ENCODE measurements around the gene CREB3L4. TPM values are rescaled to one million over a fixed set of nuclear protein-coding genes. Genes with fewer than 3 reads are reported as not detected.
A peak's percentile ranks its signal among the peaks of the same experiment; 100 is the strongest.

Gene CREB3L4
- total RNA-seq, 2 experiments from 2014 or later, result 17.0 to 28.2 TPM

DNA sequence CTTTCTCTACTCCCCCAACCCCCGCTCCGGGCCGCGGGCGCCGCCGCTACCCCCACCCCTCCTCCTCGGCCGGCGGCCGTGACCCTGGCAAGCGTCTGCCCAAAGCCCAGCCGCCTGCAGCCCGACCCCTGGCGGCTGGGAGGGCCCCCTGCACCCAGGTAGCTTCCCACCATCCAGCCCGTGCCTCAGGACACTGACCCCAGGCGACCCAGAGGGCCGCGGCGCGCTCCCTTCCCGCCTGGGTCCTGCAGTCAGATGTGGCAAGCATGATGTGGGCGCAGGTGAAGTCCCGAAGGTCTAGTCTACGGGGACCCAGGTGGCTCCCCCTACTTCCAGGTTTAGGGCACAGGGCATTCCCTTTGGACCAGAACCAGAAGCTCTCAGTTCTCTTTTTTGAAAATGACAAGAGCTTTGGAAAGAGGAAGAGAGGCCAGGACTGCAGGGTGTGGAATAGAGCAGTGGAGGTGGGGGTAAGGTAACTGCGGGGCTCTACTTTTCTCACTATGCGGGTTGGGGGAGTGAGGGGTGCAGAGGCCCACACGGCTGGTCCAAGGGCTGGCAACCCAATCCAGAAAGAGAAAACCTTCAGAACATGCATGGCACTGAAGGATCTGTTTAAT, 21.0 kb upstream of the CREB3L4 start, which contains the start of gene DENND4B:
DENND4B (minus strand) TSS at position 97 of the 620 bp plus-strand sequence. CDS start 2,344 bp downstream, outside the sequence.
- DNase-seq (ENCODE audit: low spot score), result peak; percentile 90
- Histone ChIP-seq H3K27ac (ENCODE audit: low read depth, low read length, poor library complexity, severe bottlenecking) (peak within 1 kb of the TSS; percentile 92), H4K20me1 (ENCODE audit: insufficient read depth, low read length) (no peaks in the 10 kb centered on the region), H3K9me3 (ENCODE audit: low read length) (no peaks in the 10 kb centered on the region), H3K4me2 (ENCODE audit: low read length) (peak within 1 kb of the TSS; percentile 96), H3K79me2 (ENCODE audit: insufficient read depth, low read depth, low read length) (peaks cover 20% of the 10 kb centered on the region), H3K4me1 (ENCODE audit: insufficient read depth, low read length, poor library complexity, severe bottlenecking) (peaks cover 35% of the 10 kb centered on the region), H3K4me3 (ENCODE audit: low read depth, low read length, poor library complexity, severe bottlenecking) (peak within 1 kb of the TSS; percentile 86), H3K36me3 (ENCODE audit: insufficient read depth, low read length) (peaks cover 74% of the 10 kb centered on the region), H3K9me2 (ENCODE audit: insufficient read depth, low read length) (no peaks in the 10 kb centered on the region), H2AFZ (ENCODE audit: low read length) (peak within 1 kb of the TSS; percentile 27; the same call in 1 of the 2 replicates)
- BruUV-seq (replicated peaks), result TSS peak; percentile 76
- intact Hi-C loops (cut with micrococcal nuclease; ENCODE audit: unreplicated experiment), result loop anchor here (1.0 to 2.0 kb wide), 4 partner anchors 12 to 149 kb away; partner anchors contain the start of genes CRTC2 and RAB13
- ChIA-PET POLR2A (interaction anchor here (0.8 to 4.2 kb wide), 6 partner anchors 10 to 43 kb away, joined by 3 to 32 read pairs (median 8); partner anchors contain the start of genes CREB3L4 and GATAD2B), CTCF (ENCODE audit: unreplicated experiment) (interaction anchor here (1.3 kb wide), 1 partner anchor 20 kb away, joined by 6 read pairs; the partner anchor contains the start of gene CREB3L4)
- TF ChIP-seq, protein P1, sequence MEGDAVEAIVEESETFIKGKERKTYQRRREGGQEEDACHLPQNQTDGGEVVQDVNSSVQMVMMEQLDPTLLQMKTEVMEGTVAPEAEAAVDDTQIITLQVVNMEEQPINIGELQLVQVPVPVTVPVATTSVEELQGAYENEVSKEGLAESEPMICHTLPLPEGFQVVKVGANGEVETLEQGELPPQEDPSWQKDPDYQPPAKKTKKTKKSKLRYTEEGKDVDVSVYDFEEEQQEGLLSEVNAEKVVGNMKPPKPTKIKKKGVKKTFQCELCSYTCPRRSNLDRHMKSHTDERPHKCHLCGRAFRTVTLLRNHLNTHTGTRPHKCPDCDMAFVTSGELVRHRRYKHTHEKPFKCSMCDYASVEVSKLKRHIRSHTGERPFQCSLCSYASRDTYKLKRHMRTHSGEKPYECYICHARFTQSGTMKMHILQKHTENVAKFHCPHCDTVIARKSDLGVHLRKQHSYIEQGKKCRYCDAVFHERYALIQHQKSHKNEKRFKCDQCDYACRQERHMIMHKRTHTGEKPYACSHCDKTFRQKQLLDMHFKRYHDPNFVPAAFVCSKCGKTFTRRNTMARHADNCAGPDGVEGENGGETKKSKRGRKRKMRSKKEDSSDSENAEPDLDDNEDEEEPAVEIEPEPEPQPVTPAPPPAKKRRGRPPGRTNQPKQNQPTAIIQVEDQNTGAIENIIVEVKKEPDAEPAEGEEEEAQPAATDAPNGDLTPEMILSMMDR (conservative IDR thresholded peaks at IDR 0.05; ENCODE audit: low read length), result peak; percentile 87
- no peak for TF ChIP-seq EZH2phosphoT487 (IDR thresholded peaks at IDR 0.05; ENCODE audit: borderline replicate concordance, low read depth, low read length)

DNA sequence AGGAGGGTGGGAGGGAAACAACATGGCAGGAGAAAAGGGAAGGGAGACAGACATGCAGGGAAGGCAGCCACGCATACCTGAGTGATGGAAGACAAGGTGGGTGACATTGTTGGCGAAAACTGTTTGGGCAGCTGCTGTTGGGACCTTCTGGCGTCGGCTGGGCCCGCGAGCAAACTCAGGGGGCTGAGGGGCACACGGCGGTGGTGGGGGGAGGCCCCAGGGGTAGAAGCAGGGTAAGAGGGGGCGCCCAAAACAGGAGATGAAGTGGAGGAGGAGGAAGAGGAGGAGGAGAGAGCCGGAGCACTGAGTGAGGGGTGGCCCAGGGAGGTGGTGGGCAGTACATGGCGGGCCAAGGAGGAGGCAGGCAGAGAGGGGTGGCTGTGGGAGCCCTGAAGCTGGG, 16.5 kb upstream of the CREB3L4 start:
- TF ChIP-seq EZH2phosphoT487 (IDR thresholded peaks at IDR 0.05; ENCODE audit: borderline replicate concordance, low read depth, low read length), result no peak
- TF ChIP-seq, protein P1 (conservative IDR thresholded peaks at IDR 0.05; ENCODE audit: low read length), result no peak
- Histone ChIP-seq H3K4me2 (ENCODE audit: low read length) (no peak overlapping the region), H3K36me3 (ENCODE audit: insufficient read depth, low read length) (peaks cover 80% of the 10 kb centered on the region), H3K9me3 (ENCODE audit: low read length) (no peaks in the 10 kb centered on the region), H4K20me1 (ENCODE audit: insufficient read depth, low read length) (peaks cover 13% of the 10 kb centered on the region), H3K27ac (ENCODE audit: low read depth, low read length, poor library complexity, severe bottlenecking) (no peak overlapping the region), H3K4me1 (ENCODE audit: insufficient read depth, low read length, poor library complexity, severe bottlenecking) (peaks cover 28% of the 10 kb centered on the region), H3K79me2 (ENCODE audit: insufficient read depth, low read depth, low read length) (peaks cover 24% of the 10 kb centered on the region), H3K9me2 (ENCODE audit: insufficient read depth, low read length) (no peaks in the 10 kb centered on the region), H3K4me3 (ENCODE audit: low read depth, low read length, poor library complexity, severe bottlenecking) (no peak overlapping the region), H2AFZ (ENCODE audit: low read length) (no peak overlapping the region)
- DNase-seq (ENCODE audit: low spot score), result no peak
- ChIA-PET POLR2A (no interaction called here), CTCF (ENCODE audit: unreplicated experiment) (no interaction called here)
- no TSS peak for BruUV-seq (replicated peaks)
- intact Hi-C loops (cut with micrococcal nuclease; ENCODE audit: unreplicated experiment), result no loop called here

DNA sequence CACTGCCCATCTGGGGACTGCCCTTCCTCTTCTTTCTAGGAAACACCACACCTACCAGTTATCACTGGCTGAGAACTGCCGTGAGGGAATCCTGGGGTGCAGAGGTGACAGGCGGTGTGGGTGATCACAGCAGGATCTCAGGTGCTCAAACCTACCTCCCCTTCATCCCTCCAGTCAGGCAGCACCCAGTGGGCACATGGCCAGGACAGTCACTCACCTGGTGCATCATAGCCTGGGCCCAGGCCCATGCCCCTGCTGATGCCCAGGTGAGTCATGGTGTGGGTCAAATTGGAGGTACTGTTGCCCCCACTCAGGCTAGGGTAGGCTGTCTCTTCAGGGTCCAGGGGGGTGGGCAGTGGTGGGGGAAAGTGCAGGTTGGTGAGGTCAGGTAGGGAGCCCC, 15.9 kb upstream of the CREB3L4 start:
- peaks cover 32% of the 10 kb centered on the region for H3K4me1 ChIP-seq (ENCODE audit: insufficient read depth, low read length, poor library complexity, severe bottlenecking)
- no peak overlapping the region for H3K4me2 ChIP-seq (ENCODE audit: low read length)
- no peak overlapping the region for H2AFZ ChIP-seq (ENCODE audit: low read length)
- no TSS peak for BruUV-seq (replicated peaks)
- no peaks in the 10 kb centered on the region for H3K9me2 ChIP-seq (ENCODE audit: insufficient read depth, low read length)
- peaks cover 18% of the 10 kb centered on the region for H4K20me1 ChIP-seq (ENCODE audit: insufficient read depth, low read length)
- ChIA-PET CTCF (ENCODE audit: unreplicated experiment) (no interaction called here), POLR2A (no interaction called here)
- no peak overlapping the region for H3K27ac ChIP-seq (ENCODE audit: low read depth, low read length, poor library complexity, severe bottlenecking)
- no peak overlapping the region for H3K4me3 ChIP-seq (ENCODE audit: low read depth, low read length, poor library complexity, severe bottlenecking)
- H3K36me3 ChIP-seq (ENCODE audit: insufficient read depth, low read length), result peaks cover 78% of the 10 kb centered on the region
- DNase-seq (ENCODE audit: low spot score), result no peak
- intact Hi-C loops (cut with micrococcal nuclease; ENCODE audit: unreplicated experiment), result no loop called here
- H3K79me2 ChIP-seq (ENCODE audit: insufficient read depth, low read depth, low read length), result peaks cover 30% of the 10 kb centered on the region
- no peak for TF ChIP-seq EZH2phosphoT487 (IDR thresholded peaks at IDR 0.05; ENCODE audit: borderline replicate concordance, low read depth, low read length)
- TF ChIP-seq, protein P1 (conservative IDR thresholded peaks at IDR 0.05; ENCODE audit: low read length), result no peak
- no peaks in the 10 kb centered on the region for H3K9me3 ChIP-seq (ENCODE audit: low read length)

Measured in OCI-LY7 (cell line).